GM12864 (cell line): ENCODE data around the gene TLR7.

ENCODE experiments used
- DNase-seq: peaks from one replicate; pipeline ENCODE4 v3.0.0-alpha.2; 2011; ENCODE audit warnings: low read depth
- H3K4me3 ChIP-seq: 2 replicates; pipeline ENCODE4 v1.5.1; 2011; ENCODE audit warnings: mild to moderate bottlenecking, low read depth, low read length, control low read depth
- CTCF ChIP-seq: IDR thresholded peaks from 2 replicates; pipeline ENCODE4 v1.5.1; 2011; ENCODE audit warnings: low read depth, mild to moderate bottlenecking, moderate library complexity, low read length, control low read depth, inconsistent platforms; ENCODE audit errors: missing control alignments

TLR7 gene

GRCh38 chrX:12887141-12887540 is 20.3 kb downstream of the TLR7 start:
- H3K4me3 ChIP-seq, result no peak overlapping the region
- TF ChIP-seq CTCF, result no peak
- DNase-seq, result no peak

GRCh38 chrX:12887767-12888166 is 20.9 kb downstream of the TLR7 start:
- no peak for TF ChIP-seq CTCF
- no peak for DNase-seq
- H3K4me3 ChIP-seq, result no peak overlapping the region

GRCh38 chrX:12890467-12890866 is 23.6 kb downstream of the TLR7 start:
- TF ChIP-seq CTCF, result no peak
- H3K4me3 ChIP-seq, result no peak overlapping the region
- peak; percentile 54 for DNase-seq

GRCh38 chrX:12891171-12891570 is 24.3 kb downstream of the TLR7 start:
- no peak for TF ChIP-seq CTCF
- DNase-seq, result no peak
- H3K4me3 ChIP-seq, result no peak overlapping the region

GRCh38 chrX:12891915-12892506 is 25.1 kb downstream of the TLR7 start:
- TF ChIP-seq CTCF, result no peak
- H3K4me3 ChIP-seq, result no peak overlapping the region
- peak; percentile 71 for DNase-seq

GRCh38 chrX:12892716-12893115 is 25.8 kb downstream of the TLR7 start:
- no peak overlapping the region for H3K4me3 ChIP-seq
- no peak for TF ChIP-seq CTCF
- no peak for DNase-seq
